ENCODE results near the gene N4BP2L2.

- no peak for TF ChIP-seq CTCF (IDR thresholded peaks at IDR 0.05)
- no peak for TF ChIP-seq POLR2A (IDR thresholded peaks at IDR 0.05)
- TF ChIP-seq EP300 (IDR thresholded peaks at IDR 0.05) = no peak
Measured at GRCh38 chr13:32438871-32439270, 99.7 kb downstream of the N4BP2L2 start.

Data from gastroesophageal sphincter (tissue), 3 donors.